DLD1 (cell line): ENCODE measurements around the gene HOXA9.

Source experiments
- in situ Hi-C: cut with HindIII; loops from 2 replicates; pipeline ENCODE4 v1.10.0; 2017; ENCODE audit warnings: low sequenced_read_pairs

Gene HOXA9

GRCh38 chr7:27145914-27146412, 19.4 kb downstream of the HOXA9 start:
- in situ Hi-C loops, result no loop called here

DNA sequence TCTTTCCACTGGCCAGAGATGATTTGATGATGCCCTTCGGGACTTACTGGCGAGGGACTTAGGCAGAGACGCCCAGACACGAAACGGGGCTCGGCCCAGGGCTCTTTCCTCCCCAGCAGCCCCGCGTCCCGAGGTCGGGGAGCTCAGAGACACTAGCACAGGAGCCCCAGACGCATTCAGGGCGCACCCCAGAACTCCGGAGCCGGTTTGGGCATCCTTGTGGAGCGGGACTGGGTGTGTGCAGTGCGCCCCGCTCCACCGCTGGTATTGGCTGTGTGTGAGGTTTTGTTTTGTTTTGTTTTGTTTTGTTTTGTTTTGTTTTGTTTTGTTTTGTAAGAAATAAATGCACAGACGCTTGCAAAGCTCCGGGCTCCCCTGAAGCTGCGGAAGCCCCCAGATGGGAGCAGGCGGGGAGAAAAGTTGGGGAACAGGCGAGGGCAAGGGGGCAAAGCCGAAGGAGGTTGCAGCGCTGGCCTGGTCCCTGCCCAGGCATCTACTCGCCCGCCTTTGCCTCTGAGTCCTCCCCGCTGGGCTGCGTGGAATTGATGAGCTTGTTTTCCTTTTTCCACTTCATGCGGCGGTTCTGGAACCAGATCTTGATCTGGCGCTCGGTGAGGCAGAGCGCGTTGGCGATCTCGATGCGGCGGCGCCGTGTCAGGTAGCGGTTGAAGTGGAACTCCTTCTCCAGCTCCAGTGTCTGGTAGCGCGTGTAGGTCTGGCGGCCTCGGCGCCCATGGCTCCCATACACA, 20.0 kb downstream of the HOXA9 start:
- in situ Hi-C loops, result no loop called here

- in situ Hi-C loops, result no loop called here
Measured at GRCh38 chr7:27144781-27145164, 20.6 kb downstream of the HOXA9 start.

GRCh38 chr7:27143950-27144780, 21.2 kb downstream of the HOXA9 start:
- in situ Hi-C loops, result no loop called here

- in situ Hi-C loops, result no loop called here
Measured at GRCh38 chr7:27143023-27143949, 22.1 kb downstream of the HOXA9 start, which contains the start of gene HOXA5. TSS of gene HOXA5 (minus strand) at chr7:27143681. CDS start at chr7:27143607, 74 bp downstream.

GRCh38 chr7:27142580-27143022, 22.7 kb downstream of the HOXA9 start:
- in situ Hi-C loops, result no loop called here

DNA sequence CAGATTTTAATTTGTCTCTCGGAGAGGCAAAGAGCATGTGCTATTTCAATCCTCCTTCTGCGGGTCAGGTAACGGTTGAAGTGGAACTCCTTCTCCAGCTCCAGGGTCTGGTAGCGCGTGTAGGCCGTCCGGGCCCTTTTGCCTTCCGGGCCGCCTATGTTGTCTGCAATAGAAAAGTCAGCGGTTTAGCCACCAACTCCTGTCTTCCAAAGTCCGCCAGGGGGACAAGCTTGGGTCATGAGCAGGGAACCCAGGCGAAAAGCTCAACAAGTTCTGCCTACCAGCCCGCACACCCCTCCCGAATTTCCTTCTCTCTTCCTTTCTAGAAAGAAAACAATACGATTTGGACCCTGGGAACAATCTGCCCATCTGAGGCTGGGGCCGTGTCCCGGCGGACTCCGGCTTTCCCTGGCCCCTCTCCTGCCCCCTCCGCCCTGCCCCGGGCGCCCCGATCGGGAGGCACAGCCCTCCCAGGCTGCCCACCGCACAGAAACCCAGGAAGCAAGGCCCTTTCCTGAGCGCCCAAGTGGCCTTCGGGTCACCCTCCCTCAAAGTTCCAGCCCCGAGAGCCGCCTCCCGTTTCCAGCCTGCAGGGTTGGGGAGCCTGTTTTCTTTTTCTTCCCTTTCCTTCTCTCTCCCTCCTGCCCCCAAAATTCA, 23.3 kb downstream of the HOXA9 start:
- in situ Hi-C loops, result no loop called here

- in situ Hi-C loops, result no loop called here
Measured at GRCh38 chr7:27141137-27141922, 24.0 kb downstream of the HOXA9 start.

DNA sequence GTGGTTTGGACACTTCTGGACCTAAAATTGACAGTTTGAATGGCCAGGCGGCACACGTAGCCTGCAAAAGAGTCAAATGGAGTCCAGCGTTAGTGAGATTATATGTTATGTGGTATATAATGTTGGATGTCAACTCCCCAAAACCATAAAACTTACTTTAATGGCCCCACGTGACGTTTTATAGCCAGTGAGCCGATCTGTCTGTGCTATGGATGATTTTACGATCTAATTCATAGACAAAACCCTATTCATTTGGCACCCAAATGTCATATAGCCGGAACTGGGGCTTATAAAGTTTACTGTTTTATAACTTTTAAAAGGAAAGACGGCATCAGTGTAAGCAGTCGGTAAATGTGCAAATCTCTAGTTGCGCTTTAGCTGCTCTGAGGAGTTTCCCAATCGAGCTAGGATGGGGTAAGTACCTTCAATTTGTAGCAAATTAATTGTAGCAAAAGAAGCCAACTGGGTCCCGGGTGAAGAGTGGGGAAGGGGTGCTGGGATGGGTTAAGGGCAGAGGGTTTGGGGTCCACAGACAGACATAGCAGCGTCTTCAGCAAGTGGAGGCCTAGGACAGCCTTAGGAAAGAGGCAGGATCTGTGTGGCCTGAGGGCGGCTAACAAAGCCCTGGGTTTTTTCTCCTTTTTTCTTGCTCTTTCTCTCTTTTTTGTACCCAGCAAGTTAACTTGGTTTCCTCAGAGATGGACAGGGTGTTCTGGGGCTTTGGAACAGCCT, 25.0 kb downstream of the HOXA9 start:
- in situ Hi-C loops, result no loop called here

DNA sequence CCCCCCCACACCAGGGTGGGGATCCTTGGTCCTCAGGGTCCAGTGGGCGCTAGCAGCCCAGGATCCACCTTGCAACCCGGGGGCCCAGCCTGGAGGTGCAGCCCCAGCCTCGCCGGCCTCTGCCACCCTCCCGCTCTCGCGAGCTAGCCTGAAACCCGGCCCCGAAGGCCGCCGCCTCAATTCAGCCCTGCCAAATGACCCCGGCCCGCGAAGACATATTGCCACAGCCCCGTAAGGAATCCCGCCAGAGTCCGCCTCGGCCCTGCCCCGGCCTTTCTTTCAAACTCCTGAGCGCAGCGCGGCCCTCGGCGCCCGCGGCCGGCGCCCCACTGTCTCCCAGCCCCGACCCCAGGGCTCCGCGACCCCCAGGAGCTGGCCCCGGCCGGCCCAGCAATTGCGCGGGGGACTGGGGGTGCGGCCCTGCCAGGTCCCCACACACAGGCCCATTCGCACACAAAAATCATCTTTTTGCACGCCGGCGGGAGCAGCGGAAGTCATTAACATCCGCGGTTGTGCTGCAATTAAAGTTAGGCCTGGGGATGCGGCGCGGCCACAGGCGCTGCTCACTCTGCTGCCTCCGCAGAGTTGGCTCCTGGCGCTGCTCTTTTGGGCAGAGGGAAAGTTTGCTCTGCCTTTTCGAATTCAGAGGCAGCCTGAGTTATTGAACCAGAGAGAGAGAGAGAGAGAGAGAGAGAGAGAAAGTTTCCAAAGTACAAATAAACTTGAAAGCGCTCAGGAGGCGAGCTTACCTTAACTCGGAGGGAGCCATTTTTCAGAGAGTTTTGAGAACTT, 25.8 kb downstream of the HOXA9 start:
- in situ Hi-C loops, result no loop called here

DNA sequence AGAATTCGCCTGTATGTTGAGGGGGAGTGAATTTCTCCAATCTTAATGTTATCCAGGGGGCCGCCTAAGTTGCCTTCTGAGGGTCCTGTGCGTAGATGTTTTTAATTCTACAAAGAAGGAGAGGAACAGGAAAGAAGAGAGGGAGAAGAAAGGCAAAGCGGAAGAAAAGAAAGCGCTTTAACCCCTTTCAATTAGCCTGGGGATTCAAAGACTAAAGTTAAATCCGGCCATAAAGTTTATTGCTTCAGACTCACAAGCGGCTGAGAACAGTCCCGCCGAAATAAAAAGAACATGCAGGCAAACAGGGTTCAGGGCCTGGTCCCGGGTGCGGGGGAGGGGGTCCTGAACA, 26.4 kb downstream of the HOXA9 start:
- in situ Hi-C loops, result no loop called here

GRCh38 chr7:27138472-27138871, 26.9 kb downstream of the HOXA9 start:
- in situ Hi-C loops, result no loop called here

DNA sequence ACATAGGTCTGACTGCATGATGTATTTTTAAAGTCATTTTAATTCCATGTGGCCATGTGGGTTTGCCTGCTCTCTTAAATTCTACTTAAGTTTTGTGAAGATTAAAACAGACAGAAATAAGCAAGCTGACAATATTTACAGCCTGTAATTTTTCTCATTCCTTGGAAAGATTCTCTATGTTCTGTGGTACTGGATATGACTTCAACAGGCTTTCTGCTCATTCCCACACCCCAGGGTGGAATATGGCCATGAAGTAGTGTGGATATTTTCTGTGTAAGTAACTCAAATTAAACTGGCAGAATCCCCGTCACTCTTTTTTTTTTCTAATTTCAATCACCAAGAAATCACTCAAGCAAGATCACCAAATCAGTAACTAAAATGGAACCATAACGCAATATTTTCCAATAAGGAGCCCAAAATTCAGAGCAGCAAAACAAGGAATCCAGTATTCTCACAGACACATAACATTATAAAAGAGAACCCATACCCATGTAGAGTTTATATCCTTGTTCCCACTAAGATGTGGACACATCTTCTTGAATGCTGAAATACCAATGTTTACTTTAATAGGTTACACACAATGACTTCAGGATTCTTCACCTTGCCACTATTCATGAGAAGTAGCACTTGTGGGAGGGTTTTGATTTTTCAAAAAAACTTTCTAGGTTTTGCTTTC, 27.6 kb downstream of the HOXA9 start:
- in situ Hi-C loops, result no loop called here

DNA sequence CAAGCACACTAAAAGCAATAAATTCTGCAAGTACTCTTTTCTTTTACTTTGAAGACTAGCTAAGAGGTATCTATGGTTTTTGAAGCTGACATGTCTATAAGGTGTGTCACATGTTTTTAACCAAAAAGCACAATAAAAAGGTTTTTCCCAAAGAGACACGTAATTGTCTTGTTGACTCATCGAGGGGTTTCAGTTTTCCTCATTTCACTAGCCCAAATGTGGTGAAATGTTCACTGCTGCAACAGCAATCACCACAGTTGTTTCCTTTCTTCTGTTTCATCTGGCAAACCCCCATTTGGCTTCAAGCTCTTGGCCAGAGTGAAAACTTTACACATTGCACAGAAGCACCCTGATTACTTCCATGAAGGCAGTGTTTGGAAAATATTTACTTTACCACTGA, 30.9 kb downstream of the HOXA9 start:
- in situ Hi-C loops, result no loop called here

DNA sequence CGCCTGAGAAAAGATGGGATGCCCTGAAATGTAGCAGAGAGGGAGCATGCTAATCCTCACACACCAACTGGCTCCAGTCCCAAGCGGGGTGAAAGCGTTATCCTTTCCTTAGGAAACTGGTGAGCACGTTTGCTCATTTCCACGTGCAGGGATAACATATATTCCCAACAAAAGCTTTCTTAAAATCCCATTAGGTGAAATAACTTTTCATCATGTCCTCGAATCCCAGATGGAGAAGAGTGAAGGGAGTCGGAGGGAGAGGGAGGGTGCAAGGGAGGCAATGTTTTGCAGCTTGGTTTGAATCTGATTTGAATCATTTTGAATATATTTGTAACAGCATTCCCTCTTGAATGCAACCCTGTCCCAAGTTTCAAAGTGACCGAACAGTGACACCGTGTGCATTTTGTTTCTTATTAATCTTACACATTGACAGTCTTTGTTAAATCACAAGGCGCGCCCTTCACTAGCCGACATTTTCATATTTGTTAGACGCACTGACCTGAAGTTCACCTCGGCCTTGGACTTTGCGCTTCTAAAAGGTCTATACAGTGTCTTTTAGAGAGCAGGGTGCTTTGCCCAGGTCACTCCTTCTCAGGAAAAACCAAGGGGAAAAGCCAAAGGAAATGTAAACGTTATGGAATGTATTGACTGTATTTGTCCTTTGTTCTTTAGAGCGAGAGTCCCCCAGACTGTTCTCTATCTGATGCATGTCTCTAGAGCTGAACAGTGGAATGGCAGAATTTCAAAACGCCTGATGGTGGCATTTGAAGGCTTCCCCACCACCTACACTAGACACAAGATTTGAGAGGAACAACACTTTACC, 31.7 kb downstream of the HOXA9 start:
- in situ Hi-C loops, result no loop called here

DNA sequence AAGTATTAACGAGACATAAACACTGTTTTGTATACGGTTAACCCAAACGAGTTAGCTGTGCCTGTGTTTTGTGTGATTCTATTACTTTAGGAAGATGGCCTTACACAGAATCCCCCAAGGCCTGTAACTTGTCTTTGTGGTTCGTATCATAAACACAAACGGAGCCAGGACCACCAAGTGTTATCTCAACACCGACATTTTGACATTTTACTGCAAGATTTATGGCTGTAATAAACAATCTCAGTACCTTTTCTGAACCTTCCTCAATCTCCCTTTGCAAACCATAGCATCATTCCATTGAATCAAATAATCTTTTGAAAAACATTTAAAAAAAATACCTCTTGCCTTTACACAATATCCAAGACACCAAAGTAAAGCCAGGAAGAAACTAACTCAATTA, 32.4 kb downstream of the HOXA9 start:
- in situ Hi-C loops, result no loop called here

GRCh38 chr7:27132214-27132613, 33.1 kb downstream of the HOXA9 start:
- in situ Hi-C loops, result no loop called here
